HepG2 (cell line): ENCODE results near the gene SNX2. TPM values are rescaled to one million over a fixed set of nuclear protein-coding genes. Genes with fewer than 3 reads are reported as not detected.

Experiments
- BHLHE40 ChIP-seq: IDR thresholded peaks from 2 replicates; pipeline ENCODE4 v1.6.1; 2011; ENCODE audit warnings: low read length, improper control_type of control experiment
- IRF2 ChIP-seq: IDR thresholded peaks from 2 replicates; pipeline ENCODE4 v1.6.1; 2018; ENCODE audit warnings: missing genetic modification reagents, missing compliant biosample characterization
- ONECUT2 ChIP-seq: sonication (generic); formaldehyde crosslinking; IDR thresholded peaks from 2 replicates; pipeline ENCODE4 v1.4.0; 2020; ENCODE audit warnings: missing genetic modification reagents
- RNF219 ChIP-seq: sonication (generic); formaldehyde crosslinking; IDR thresholded peaks from 2 replicates; pipeline ENCODE4 v1.5.0; 2020; ENCODE audit warnings: mild to moderate bottlenecking, missing genetic modification reagents
- UBTF ChIP-seq: sonication (generic); formaldehyde crosslinking; IDR thresholded peaks from 2 replicates; pipeline ENCODE4 v1.4.0; 2020; ENCODE audit warnings: mild to moderate bottlenecking, missing genetic modification reagents
- ZBTB14 ChIP-seq: sonication (generic); formaldehyde crosslinking; IDR thresholded peaks from 2 replicates; pipeline ENCODE4 v1.4.0; 2020; ENCODE audit warnings: missing genetic modification reagents
- ZBTB42 ChIP-seq: sonication (generic); formaldehyde crosslinking; IDR thresholded peaks from 2 replicates; pipeline ENCODE4 v1.5.0; 2020; ENCODE audit warnings: mild to moderate bottlenecking, missing genetic modification reagents
- ZFP36L1 ChIP-seq: sonication (generic); formaldehyde crosslinking; IDR thresholded peaks from 2 replicates; pipeline ENCODE4 v1.8.0; 2022; ENCODE audit warnings: mild to moderate bottlenecking, missing genetic modification reagents, moderate library complexity
- ZNF562 ChIP-seq: sonication (generic); formaldehyde crosslinking; IDR thresholded peaks from 2 replicates; pipeline ENCODE4 v1.8.0; 2022; ENCODE audit warnings: missing genetic modification reagents, borderline replicate concordance
- ZNF790 ChIP-seq: sonication (generic); formaldehyde crosslinking; IDR thresholded peaks from 2 replicates; pipeline ENCODE4 v1.8.0; 2022; ENCODE audit warnings: missing genetic modification reagents, mild to moderate bottlenecking, borderline replicate concordance
- polyA plus RNA-seq, 8 experiments: library from polyadenylated mRNA; depleted of rRNA in 3 of 8; stranded (reverse) in 7 of 8; unstranded in 1 of 8; fragments of >200 nt; fragmentation: Illumina TruSeq in 4 of 8; extraction: Trizol in 4 of 8; gene quantifications; 2 replicates each; pipeline versions ENCODE4 v1.2.1 to v1.2.3, GENCODE V29; 2011 to 2016; ENCODE audit warnings: low read depth in 4 of 8, missing spikeins in 1 of 8, mixed read lengths in 1 of 8; ENCODE audit not compliant: insufficient read depth in 1 of 8
- total RNA-seq, 5 experiments: library from RNA; depleted of rRNA; stranded (reverse); fragments of >200 nt; fragmentation: Illumina TruSeq; extraction: Trizol; gene quantifications; 2 replicates each; pipeline ENCODE4 v1.2.3, GENCODE V29; 2016; ENCODE audit warnings: low read depth in 1 of 5
- TF ChIP-seq, protein P1 (sequence below): sonication (generic); formaldehyde crosslinking; IDR thresholded peaks from 2 replicates; pipeline ENCODE4 v1.4.0; 2020; ENCODE audit warnings: mild to moderate bottlenecking, missing genetic modification reagents
- TF ChIP-seq, protein P2 (sequence below): IDR thresholded peaks from 2 replicates; pipeline ENCODE4 v1.6.1; 2012; ENCODE audit warnings: low read depth, low read length, improper control_type of control experiment
- TF ChIP-seq, protein P3 (sequence below): IDR thresholded peaks from 2 replicates; pipeline ENCODE4 v1.6.1; 2016; ENCODE audit warnings: low read depth, missing genetic modification reagents, missing compliant biosample characterization

SNX2 gene
- total and polyA plus RNA-seq, 2 of the 13 experiments (the other 11 are each of a cell fraction or from before 2014, with no cell fraction given) = 26.4 to 78.8 TPM

- TF ChIP-seq, protein P1, sequence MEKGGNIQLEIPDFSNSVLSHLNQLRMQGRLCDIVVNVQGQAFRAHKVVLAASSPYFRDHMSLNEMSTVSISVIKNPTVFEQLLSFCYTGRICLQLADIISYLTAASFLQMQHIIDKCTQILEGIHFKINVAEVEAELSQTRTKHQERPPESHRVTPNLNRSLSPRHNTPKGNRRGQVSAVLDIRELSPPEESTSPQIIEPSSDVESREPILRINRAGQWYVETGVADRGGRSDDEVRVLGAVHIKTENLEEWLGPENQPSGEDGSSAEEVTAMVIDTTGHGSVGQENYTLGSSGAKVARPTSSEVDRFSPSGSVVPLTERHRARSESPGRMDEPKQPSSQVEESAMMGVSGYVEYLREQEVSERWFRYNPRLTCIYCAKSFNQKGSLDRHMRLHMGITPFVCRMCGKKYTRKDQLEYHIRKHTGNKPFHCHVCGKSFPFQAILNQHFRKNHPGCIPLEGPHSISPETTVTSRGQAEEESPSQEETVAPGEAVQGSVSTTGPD (CRISPR knock-in tag) = no peak
- TF ChIP-seq ZFP36L1 (CRISPR knock-in tag) (no peak), ZBTB14 (CRISPR knock-in tag) (peak; percentile 53; the same call in 1 of the 2 replicates), ZNF562 (no peak), ZBTB42 (CRISPR knock-in tag) (no peak), UBTF (CRISPR knock-in tag) (peak; percentile 74), ONECUT2 (CRISPR knock-in tag) (no peak), IRF2 (CRISPR knock-in tag) (0 out of 2 replicates have a peak, but pooled peaks have one; percentile 4), RNF219 (no peak), BHLHE40 (peak; percentile 97), ZNF790 (CRISPR knock-in tag) (no peak)
- TF ChIP-seq, protein P2, sequence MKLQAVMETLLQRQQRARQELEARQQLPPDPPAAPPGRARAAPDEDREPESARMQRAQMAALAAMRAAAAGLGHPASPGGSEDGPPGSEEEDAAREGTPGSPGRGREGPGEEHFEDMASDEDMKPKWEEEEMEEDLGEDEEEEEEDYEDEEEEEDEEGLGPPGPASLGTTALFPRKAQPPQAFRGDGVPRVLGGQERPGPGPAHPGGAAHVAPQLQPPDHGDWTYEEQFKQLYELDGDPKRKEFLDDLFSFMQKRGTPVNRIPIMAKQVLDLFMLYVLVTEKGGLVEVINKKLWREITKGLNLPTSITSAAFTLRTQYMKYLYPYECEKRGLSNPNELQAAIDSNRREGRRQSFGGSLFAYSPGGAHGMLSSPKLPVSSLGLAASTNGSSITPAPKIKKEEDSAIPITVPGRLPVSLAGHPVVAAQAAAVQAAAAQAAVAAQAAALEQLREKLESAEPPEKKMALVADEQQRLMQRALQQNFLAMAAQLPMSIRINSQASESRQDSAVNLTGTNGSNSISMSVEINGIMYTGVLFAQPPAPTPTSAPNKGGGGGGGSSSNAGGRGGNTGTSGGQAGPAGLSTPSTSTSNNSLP = no peak
- TF ChIP-seq, protein P3, sequence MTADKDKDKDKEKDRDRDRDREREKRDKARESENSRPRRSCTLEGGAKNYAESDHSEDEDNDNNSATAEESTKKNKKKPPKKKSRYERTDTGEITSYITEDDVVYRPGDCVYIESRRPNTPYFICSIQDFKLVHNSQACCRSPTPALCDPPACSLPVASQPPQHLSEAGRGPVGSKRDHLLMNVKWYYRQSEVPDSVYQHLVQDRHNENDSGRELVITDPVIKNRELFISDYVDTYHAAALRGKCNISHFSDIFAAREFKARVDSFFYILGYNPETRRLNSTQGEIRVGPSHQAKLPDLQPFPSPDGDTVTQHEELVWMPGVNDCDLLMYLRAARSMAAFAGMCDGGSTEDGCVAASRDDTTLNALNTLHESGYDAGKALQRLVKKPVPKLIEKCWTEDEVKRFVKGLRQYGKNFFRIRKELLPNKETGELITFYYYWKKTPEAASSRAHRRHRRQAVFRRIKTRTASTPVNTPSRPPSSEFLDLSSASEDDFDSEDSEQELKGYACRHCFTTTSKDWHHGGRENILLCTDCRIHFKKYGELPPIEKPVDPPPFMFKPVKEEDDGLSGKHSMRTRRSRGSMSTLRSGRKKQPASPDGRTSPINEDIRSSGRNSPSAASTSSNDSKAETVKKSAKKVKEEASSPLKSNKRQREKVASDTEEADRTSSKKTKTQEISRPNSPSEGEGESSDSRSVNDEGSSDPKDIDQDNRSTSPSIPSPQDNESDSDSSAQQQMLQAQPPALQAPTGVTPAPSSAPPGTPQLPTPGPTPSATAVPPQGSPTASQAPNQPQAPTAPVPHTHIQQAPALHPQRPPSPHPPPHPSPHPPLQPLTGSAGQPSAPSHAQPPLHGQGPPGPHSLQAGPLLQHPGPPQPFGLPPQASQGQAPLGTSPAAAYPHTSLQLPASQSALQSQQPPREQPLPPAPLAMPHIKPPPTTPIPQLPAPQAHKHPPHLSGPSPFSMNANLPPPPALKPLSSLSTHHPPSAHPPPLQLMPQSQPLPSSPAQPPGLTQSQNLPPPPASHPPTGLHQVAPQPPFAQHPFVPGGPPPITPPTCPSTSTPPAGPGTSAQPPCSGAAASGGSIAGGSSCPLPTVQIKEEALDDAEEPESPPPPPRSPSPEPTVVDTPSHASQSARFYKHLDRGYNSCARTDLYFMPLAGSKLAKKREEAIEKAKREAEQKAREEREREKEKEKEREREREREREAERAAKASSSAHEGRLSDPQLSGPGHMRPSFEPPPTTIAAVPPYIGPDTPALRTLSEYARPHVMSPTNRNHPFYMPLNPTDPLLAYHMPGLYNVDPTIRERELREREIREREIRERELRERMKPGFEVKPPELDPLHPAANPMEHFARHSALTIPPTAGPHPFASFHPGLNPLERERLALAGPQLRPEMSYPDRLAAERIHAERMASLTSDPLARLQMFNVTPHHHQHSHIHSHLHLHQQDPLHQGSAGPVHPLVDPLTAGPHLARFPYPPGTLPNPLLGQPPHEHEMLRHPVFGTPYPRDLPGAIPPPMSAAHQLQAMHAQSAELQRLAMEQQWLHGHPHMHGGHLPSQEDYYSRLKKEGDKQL (CRISPR knock-in tag) = no peak
Measured at GRCh38 chr5:122774861-122775549, at the start of gene SNX2 (continued).
